Smooth muscle cell of trachea (primary cell): ENCODE data around the gene ADAR. TPM values are rescaled to one million over a fixed set of nuclear protein-coding genes. Genes with fewer than 3 reads are reported as not detected.

Experiments
- total RNA-seq: library from RNA; depleted of rRNA; stranded (reverse); fragments of >200 nt; gene quantifications from 2 replicates; pipeline ENCODE4 v1.2.1, GENCODE V29; 2014

Gene ADAR, protein sequence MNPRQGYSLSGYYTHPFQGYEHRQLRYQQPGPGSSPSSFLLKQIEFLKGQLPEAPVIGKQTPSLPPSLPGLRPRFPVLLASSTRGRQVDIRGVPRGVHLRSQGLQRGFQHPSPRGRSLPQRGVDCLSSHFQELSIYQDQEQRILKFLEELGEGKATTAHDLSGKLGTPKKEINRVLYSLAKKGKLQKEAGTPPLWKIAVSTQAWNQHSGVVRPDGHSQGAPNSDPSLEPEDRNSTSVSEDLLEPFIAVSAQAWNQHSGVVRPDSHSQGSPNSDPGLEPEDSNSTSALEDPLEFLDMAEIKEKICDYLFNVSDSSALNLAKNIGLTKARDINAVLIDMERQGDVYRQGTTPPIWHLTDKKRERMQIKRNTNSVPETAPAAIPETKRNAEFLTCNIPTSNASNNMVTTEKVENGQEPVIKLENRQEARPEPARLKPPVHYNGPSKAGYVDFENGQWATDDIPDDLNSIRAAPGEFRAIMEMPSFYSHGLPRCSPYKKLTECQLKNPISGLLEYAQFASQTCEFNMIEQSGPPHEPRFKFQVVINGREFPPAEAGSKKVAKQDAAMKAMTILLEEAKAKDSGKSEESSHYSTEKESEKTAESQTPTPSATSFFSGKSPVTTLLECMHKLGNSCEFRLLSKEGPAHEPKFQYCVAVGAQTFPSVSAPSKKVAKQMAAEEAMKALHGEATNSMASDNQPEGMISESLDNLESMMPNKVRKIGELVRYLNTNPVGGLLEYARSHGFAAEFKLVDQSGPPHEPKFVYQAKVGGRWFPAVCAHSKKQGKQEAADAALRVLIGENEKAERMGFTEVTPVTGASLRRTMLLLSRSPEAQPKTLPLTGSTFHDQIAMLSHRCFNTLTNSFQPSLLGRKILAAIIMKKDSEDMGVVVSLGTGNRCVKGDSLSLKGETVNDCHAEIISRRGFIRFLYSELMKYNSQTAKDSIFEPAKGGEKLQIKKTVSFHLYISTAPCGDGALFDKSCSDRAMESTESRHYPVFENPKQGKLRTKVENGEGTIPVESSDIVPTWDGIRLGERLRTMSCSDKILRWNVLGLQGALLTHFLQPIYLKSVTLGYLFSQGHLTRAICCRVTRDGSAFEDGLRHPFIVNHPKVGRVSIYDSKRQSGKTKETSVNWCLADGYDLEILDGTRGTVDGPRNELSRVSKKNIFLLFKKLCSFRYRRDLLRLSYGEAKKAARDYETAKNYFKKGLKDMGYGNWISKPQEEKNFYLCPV
- total RNA-seq = 73.9 and 102 TPM in 2 replicates

DNA sequence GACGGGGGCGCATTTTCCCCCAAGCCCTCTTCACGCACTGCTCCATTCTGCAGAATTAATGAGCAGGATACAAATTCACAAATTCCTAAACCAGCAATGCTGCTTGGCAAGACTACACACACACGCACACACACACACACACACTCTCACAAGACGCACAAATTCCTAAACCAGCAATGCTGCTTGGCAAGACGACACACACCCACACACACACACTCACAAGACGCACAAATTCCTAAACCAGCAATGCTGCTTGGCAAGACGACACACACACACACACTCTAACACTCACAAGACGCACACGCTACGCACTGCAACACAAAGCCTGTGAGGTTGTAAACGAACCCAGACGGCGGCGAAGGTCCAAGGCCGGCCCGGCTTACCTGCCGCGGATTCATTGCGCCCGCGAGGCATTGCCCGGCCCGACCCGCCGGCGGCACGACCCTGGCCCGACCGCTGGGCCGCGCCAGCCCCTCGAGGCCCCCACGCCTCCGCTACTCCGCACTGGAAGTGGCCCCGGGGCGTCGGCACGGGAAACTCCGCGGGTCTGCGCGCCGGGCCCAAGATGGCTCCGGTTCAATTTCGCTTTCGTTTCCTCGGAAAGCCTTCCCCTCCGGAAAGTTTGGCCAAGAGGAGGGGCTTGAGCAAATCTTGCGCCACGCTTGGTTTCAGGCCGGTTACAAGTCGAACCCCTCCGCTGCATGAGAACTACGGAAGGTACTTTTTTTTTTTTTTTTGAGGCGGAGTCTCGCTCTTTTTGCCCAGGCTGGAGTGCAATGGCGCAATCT lies at the start of gene ADAR:
Gene ADAR (minus strand): TSS at position 578 of the 788 bp plus-strand sequence. CDS start 180 bp downstream, at position 398.

DNA sequence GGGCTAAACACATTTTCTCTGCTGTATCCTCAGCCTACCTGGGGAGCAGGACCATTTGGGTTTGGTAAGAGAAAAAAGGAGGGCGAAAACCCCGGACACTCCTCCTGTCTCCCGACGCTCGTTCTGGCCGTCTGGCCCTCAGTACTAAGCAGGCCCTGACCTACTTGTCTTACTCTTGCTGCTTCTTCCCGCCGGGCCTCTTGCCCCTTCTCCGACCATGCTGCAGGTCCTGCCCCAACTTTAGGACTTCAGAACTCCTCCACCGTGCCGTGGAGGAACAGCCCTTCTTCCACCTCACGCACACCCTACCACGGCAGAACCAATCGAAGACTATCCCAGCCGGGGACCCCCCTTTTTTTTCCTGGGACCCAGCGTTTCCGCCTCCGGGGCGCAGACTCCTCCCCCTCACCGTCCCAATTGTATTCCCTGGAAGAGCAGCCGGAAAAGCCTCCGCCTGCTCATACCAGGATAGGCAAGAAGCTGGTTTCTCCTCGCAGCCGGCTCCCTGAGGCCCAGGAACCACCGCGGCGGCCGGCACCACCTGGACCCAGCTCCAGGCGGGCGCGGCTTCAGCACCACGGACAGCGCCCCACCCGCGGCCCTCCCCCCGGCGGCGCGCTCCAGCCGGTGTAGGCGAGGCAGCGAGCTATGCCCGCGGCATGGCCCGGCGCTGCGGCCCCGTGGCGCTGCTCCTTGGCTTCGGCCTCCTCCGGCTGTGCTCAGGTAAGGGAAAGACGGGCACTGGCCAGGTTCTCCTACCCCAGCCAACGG lies 40.4 kb downstream of the ADAR start, which contains the start of gene CHRNB2:
Gene CHRNB2 (plus strand): TSS at position 393 of the 771 bp plus-strand sequence. CDS start 267 bp downstream, at position 660.

DNA sequence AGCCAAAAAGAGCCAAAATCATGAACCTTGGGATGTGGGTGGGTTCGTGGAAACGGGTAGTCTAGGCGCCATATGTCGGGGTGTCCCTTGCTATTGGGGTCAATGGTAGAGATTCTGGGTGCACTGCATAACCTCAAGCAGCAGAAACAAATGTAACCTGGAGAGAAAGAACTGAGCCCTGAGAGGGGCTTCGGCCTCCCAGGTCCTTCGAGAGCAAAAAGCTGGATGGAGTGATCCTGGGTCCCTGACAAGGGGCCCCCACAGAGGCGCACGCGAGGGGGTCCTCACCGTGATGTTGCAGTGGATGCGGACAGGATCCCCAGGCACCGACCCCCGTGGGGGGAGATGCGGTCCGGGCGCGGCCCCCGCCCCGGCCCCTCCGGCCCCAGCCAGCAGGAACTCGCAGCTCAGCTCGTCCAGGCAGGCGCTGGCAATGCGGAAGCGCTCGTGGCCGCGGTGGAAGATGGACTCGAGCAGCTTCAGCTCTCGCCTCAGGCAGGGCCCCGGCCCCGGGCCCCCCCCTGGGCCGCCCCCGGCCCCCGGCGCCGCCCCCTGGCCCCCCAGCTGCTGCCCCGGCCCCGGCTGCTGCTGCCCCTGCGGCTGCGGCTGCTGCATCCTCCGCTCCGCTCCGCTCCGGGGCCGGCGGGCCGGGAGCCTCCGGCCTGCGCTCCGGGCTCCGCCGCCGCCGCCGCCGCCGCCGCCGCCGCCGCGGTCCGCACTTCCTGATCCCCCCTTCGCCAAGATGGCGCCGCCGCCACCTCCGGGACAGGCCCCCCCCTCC lies 49.9 kb downstream of the ADAR start, which contains the start of gene UBE2Q1:
Gene UBE2Q1 (minus strand): TSS at position 724 of the 781 bp plus-strand sequence. CDS start 109 bp downstream, at position 615.

Other genes starting within 250 kb of the ADAR start
- gene IL6R, start 202.8 kb downstream of the ADAR start, total RNA-seq = 16.9 and 35.6 TPM in 2 replicates
- gene TDRD10, start 106.0 kb downstream of the ADAR start, total RNA-seq = 0.17 TPM in 1 of 2 replicates, not detected in the other
- under 0.01 and 0.15 TPM in 2 replicates for gene SHE, start 105.8 kb downstream of the ADAR start, total RNA-seq
- 20.9 and 30.1 TPM in 2 replicates for gene UBE2Q1, start 49.5 kb downstream of the ADAR start, total RNA-seq
- under 0.01 TPM in 1 of 2 replicates, not detected in the other for gene CHRNB2, start 40.4 kb downstream of the ADAR start, total RNA-seq